GM19463 (cell line): Measurements from ENCODE around the gene SPDYE18.
"Not testable (repeated sequence)": the region's sequence is repeated elsewhere in the genome, so short reads cannot be mapped to it uniquely, and the experiment has no call there.

Experiments used
- ATAC-seq: cut with Tn5 transposase; IDR thresholded peaks from one replicate; pipeline ENCODE4 v1.9.1; 2021; ENCODE audit warnings: mild to moderate bottlenecking, moderate library complexity; ENCODE audit not compliant: unreplicated experiment

SPDYE18 gene

GRCh38 chr7:77006127-77007110 is 55.9 kb downstream of the SPDYE18 start:
- not testable (repeated sequence) for ATAC-seq

- ATAC-seq: not testable (repeated sequence)
Observed at GRCh38 chr7:77005461-77006057, 56.8 kb downstream of the SPDYE18 start.

- not testable (repeated sequence) for ATAC-seq
Observed at GRCh38 chr7:77004151-77004550, 58.2 kb downstream of the SPDYE18 start.

- ATAC-seq: not testable (repeated sequence)
Observed at GRCh38 chr7:77003241-77003640, 59.1 kb downstream of the SPDYE18 start.

GRCh38 chr7:77002678-77003233 is 59.6 kb downstream of the SPDYE18 start:
- not testable (repeated sequence) for ATAC-seq

GRCh38 chr7:77002104-77002503 is 60.3 kb downstream of the SPDYE18 start:
- not testable (repeated sequence) for ATAC-seq
